ENCODE results near the gene CDC26. TPM values are rescaled to one million over a fixed set of nuclear protein-coding genes. Genes with fewer than 3 reads are reported as not detected.

The CDC26 gene
- total RNA-seq, 2 experiments from 2014 or later: 29.9 to 39.9 TPM

- Histone ChIP-seq H4K20me1 (ENCODE audit: insufficient read depth, low read length) (no peaks in the 10 kb centered on the region), H3K4me3 (ENCODE audit: low read depth, low read length, poor library complexity, severe bottlenecking) (no peak overlapping the region), H3K27ac (ENCODE audit: low read depth, low read length, poor library complexity, severe bottlenecking) (no peak overlapping the region), H3K4me2 (ENCODE audit: low read length) (no peak overlapping the region), H3K9me3 (ENCODE audit: low read length) (no peaks in the 10 kb centered on the region), H3K79me2 (ENCODE audit: insufficient read depth, low read depth, low read length) (no peaks in the 10 kb centered on the region), H2AFZ (ENCODE audit: low read length) (no peak overlapping the region), H3K36me3 (ENCODE audit: insufficient read depth, low read length) (no peaks in the 10 kb centered on the region), H3K4me1 (ENCODE audit: insufficient read depth, low read length, poor library complexity, severe bottlenecking) (peaks cover 19% of the 10 kb centered on the region), H3K9me2 (ENCODE audit: insufficient read depth, low read length) (no peaks in the 10 kb centered on the region)
- no peak for DNase-seq (ENCODE audit: low spot score)
- intact Hi-C loops (cut with micrococcal nuclease; ENCODE audit: unreplicated experiment): no loop called here
- POLR2A ChIA-PET: interaction anchor here (1.2 to 2.1 kb wide), 2 partner anchors 10 to 12 kb away, joined by 4 to 7 read pairs; no protein-coding TSS in a partner anchor
- TF ChIP-seq CTCF (conservative IDR thresholded peaks at IDR 0.05; ENCODE audit: low read length): no peak
- TF ChIP-seq EZH2phosphoT487 (IDR thresholded peaks at IDR 0.05; ENCODE audit: borderline replicate concordance, low read depth, low read length): no peak
- CTCF ChIA-PET (ENCODE audit: unreplicated experiment): no interaction called here
- BruUV-seq (replicated peaks): no TSS peak
Measured at GRCh38 chr9:113244556-113244955, 30.8 kb downstream of the CDC26 start.

GRCh38 chr9:113241161-113241560, 34.2 kb downstream of the CDC26 start:
- H3K4me1 ChIP-seq (ENCODE audit: insufficient read depth, low read length, poor library complexity, severe bottlenecking): peaks cover 7% of the 10 kb centered on the region
- BruUV-seq (replicated peaks): no TSS peak
- H3K9me2 ChIP-seq (ENCODE audit: insufficient read depth, low read length): no peaks in the 10 kb centered on the region
- no peaks in the 10 kb centered on the region for H4K20me1 ChIP-seq (ENCODE audit: insufficient read depth, low read length)
- no peaks in the 10 kb centered on the region for H3K36me3 ChIP-seq (ENCODE audit: insufficient read depth, low read length)
- ChIA-PET POLR2A (interaction anchor here (0.6 to 1.7 kb wide), 5 partner anchors 12 to 1438 kb away, joined by 3 to 4 read pairs (median 4); no protein-coding TSS in a partner anchor), CTCF (ENCODE audit: unreplicated experiment) (no interaction called here)
- no peak for TF ChIP-seq CTCF (conservative IDR thresholded peaks at IDR 0.05; ENCODE audit: low read length)
- TF ChIP-seq EZH2phosphoT487 (IDR thresholded peaks at IDR 0.05; ENCODE audit: borderline replicate concordance, low read depth, low read length): no peak
- no peaks in the 10 kb centered on the region for H3K9me3 ChIP-seq (ENCODE audit: low read length)
- H3K4me2 ChIP-seq (ENCODE audit: low read length): no peak overlapping the region
- no peak for DNase-seq (ENCODE audit: low spot score)
- H3K4me3 ChIP-seq (ENCODE audit: low read depth, low read length, poor library complexity, severe bottlenecking): no peak overlapping the region
- no peak overlapping the region for H2AFZ ChIP-seq (ENCODE audit: low read length)
- no peak overlapping the region for H3K27ac ChIP-seq (ENCODE audit: low read depth, low read length, poor library complexity, severe bottlenecking)
- intact Hi-C loops (cut with micrococcal nuclease; ENCODE audit: unreplicated experiment): no loop called here
- H3K79me2 ChIP-seq (ENCODE audit: insufficient read depth, low read depth, low read length): no peaks in the 10 kb centered on the region

GRCh38 chr9:113238859-113239232, 36.5 kb downstream of the CDC26 start:
- H3K36me3 ChIP-seq (ENCODE audit: insufficient read depth, low read length): no peaks in the 10 kb centered on the region
- ChIA-PET CTCF (ENCODE audit: unreplicated experiment) (no interaction called here), POLR2A (interaction anchor here (0.6 to 1.0 kb wide), 2 partner anchors 23 to 75 kb away, joined by 3 to 4 read pairs; no protein-coding TSS in a partner anchor)
- TF ChIP-seq CTCF (conservative IDR thresholded peaks at IDR 0.05; ENCODE audit: low read length): no peak
- no peak for TF ChIP-seq EZH2phosphoT487 (IDR thresholded peaks at IDR 0.05; ENCODE audit: borderline replicate concordance, low read depth, low read length)
- H4K20me1 ChIP-seq (ENCODE audit: insufficient read depth, low read length): no peaks in the 10 kb centered on the region
- no peak for DNase-seq (ENCODE audit: low spot score)
- H3K9me2 ChIP-seq (ENCODE audit: insufficient read depth, low read length): no peaks in the 10 kb centered on the region
- intact Hi-C loops (cut with micrococcal nuclease; ENCODE audit: unreplicated experiment): no loop called here
- H3K4me1 ChIP-seq (ENCODE audit: insufficient read depth, low read length, poor library complexity, severe bottlenecking): no peaks in the 10 kb centered on the region
- H2AFZ ChIP-seq (ENCODE audit: low read length): no peak overlapping the region
- no peaks in the 10 kb centered on the region for H3K79me2 ChIP-seq (ENCODE audit: insufficient read depth, low read depth, low read length)
- H3K9me3 ChIP-seq (ENCODE audit: low read length): no peaks in the 10 kb centered on the region
- no peak overlapping the region for H3K27ac ChIP-seq (ENCODE audit: low read depth, low read length, poor library complexity, severe bottlenecking)
- H3K4me2 ChIP-seq (ENCODE audit: low read length): no peak overlapping the region
- no peak overlapping the region for H3K4me3 ChIP-seq (ENCODE audit: low read depth, low read length, poor library complexity, severe bottlenecking)
- BruUV-seq (replicated peaks): no TSS peak

Data from OCI-LY7 (cell line).